HFFc6 (cell line): ENCODE results near the gene MAN1B1. TPM values are rescaled to one million over a fixed set of nuclear protein-coding genes. Genes with fewer than 3 reads are reported as not detected.
"Not testable (repeated sequence)": the region's sequence is repeated elsewhere in the genome, so short reads cannot be mapped to it uniquely, and the experiment has no call there.

ENCODE experiments used
- DNase-seq: peaks from one replicate; pipeline ENCODE4 v3.0.0-alpha.2; 2018
- H3K27ac Mint-ChIP-seq: 2 replicates; pipeline ENCODE4 v1.8.0; 2020; ENCODE audit warnings: mild to moderate bottlenecking, mixed read lengths
- H3K27me3 Mint-ChIP-seq: 2 replicates; pipeline ENCODE4 v1.8.0; 2021; ENCODE audit warnings: mild to moderate bottlenecking, moderate library complexity, mixed read lengths; ENCODE audit not compliant: insufficient read depth
- H3K36me3 Mint-ChIP-seq: 2 replicates; pipeline ENCODE4 v1.8.0; 2021; ENCODE audit warnings: low read depth, mixed read lengths
- H3K4me1 Mint-ChIP-seq: 2 replicates; pipeline ENCODE4 v1.8.0; 2020; ENCODE audit warnings: low read depth, mixed read lengths
- H3K4me3 Mint-ChIP-seq: 2 replicates; pipeline ENCODE4 v1.8.0; 2020; ENCODE audit warnings: mild to moderate bottlenecking, moderate library complexity, mixed read lengths
- H3K9me3 Mint-ChIP-seq: 2 replicates; pipeline ENCODE4 v1.8.0; 2020; ENCODE audit warnings: mild to moderate bottlenecking, mixed read lengths
- CTCF ChIP-seq: fragments of 200-600 bp; sonication (generic); IDR thresholded peaks from 2 replicates; pipeline ENCODE4 v1.5.0; 2021; ENCODE audit warnings: antibody characterized with exemption, mild to moderate bottlenecking
- total RNA-seq, 6 experiments: library from RNA; stranded (reverse); fragmentation: NEBNext Ultra II Directional; extraction: Animal tissue kit (Norgen Biotek cat#: 25700); gene quantifications; 2 replicates in 1 of 6; 3 replicates in 5 of 6; pipeline ENCODE4 v1.2.3, GENCODE V29; 2021

Gene MAN1B1
- total RNA-seq, 6 experiments from 2014 or later, result 70.1 to 90.2 (median 77.6) TPM

GRCh38 chr9:137114613-137115393 is 28.0 kb downstream of the MAN1B1 start, which contains the start of gene DPP7:
Gene DPP7, minus strand, starts transcription at chr9:137114733. Its CDS starts 20 bp downstream, at chr9:137114713.
- H3K27ac Mint-ChIP-seq, result no peak within 1 kb of the TSS
- peak; percentile 21; the same call in 1 of the 2 replicates for TF ChIP-seq CTCF
- DNase-seq, result peak; percentile 12
- no peaks in the 10 kb centered on the region for H3K4me1 Mint-ChIP-seq
- peak within 1 kb of the TSS; percentile 53 for H3K4me3 Mint-ChIP-seq
- H3K36me3 Mint-ChIP-seq, result no peaks in the 10 kb centered on the region
- no peaks in the 10 kb centered on the region for H3K9me3 Mint-ChIP-seq
- H3K27me3 Mint-ChIP-seq, result no peaks in the 10 kb centered on the region; the same call in 1 of the 2 replicates

- Mint-ChIP-seq H3K9me3 (no peaks in the 10 kb centered on the region), H3K27ac (no peak overlapping the region), H3K36me3 (no peaks in the 10 kb centered on the region), H3K4me1 (no peaks in the 10 kb centered on the region), H3K27me3 (no peaks in the 10 kb centered on the region; the same call in 1 of the 2 replicates), H3K4me3 (no peak overlapping the region)
- DNase-seq, result no peak
- TF ChIP-seq CTCF, result peak; percentile 22; the same call in 1 of the 2 replicates
These were observed 28.7 kb downstream of the MAN1B1 start for GRCh38 chr9:137115394-137116026.

- Mint-ChIP-seq H3K27me3 (no peaks in the 10 kb centered on the region; the same call in 1 of the 2 replicates), H3K9me3 (no peaks in the 10 kb centered on the region), H3K4me1 (no peaks in the 10 kb centered on the region), H3K27ac (no peak overlapping the region), H3K4me3 (no peak overlapping the region), H3K36me3 (no peaks in the 10 kb centered on the region)
- TF ChIP-seq CTCF, result no peak
- no peak for DNase-seq
These were observed 29.3 kb downstream of the MAN1B1 start for GRCh38 chr9:137116027-137116507.

GRCh38 chr9:137116728-137117127 is 29.9 kb downstream of the MAN1B1 start:
- no peak for TF ChIP-seq CTCF
- H3K36me3 Mint-ChIP-seq, result no peaks in the 10 kb centered on the region
- H3K27ac Mint-ChIP-seq, result no peak overlapping the region
- H3K4me3 Mint-ChIP-seq, result no peak overlapping the region
- no peaks in the 10 kb centered on the region for H3K9me3 Mint-ChIP-seq
- no peak for DNase-seq
- peaks cover under 1% of the 10 kb centered on the region; the same call in 1 of the 2 replicates for H3K4me1 Mint-ChIP-seq
- H3K27me3 Mint-ChIP-seq, result no peaks in the 10 kb centered on the region; the same call in 1 of the 2 replicates

GRCh38 chr9:137117269-137117731 is 30.5 kb downstream of the MAN1B1 start:
- H3K4me3 Mint-ChIP-seq, result no peak overlapping the region
- no peak overlapping the region for H3K27ac Mint-ChIP-seq
- no peak for DNase-seq
- no peaks in the 10 kb centered on the region for H3K9me3 Mint-ChIP-seq
- H3K36me3 Mint-ChIP-seq, result no peaks in the 10 kb centered on the region
- peaks cover 6% of the 10 kb centered on the region; the same call in 1 of the 2 replicates for H3K4me1 Mint-ChIP-seq
- TF ChIP-seq CTCF, result no peak
- H3K27me3 Mint-ChIP-seq, result no peaks in the 10 kb centered on the region; the same call in 1 of the 2 replicates

- H3K4me1 Mint-ChIP-seq, H3K27me3 Mint-ChIP-seq: not testable (repeated sequence)
These were observed 31.4 kb downstream of the MAN1B1 start for GRCh38 chr9:137118092-137118603.

GRCh38 chr9:137121927-137122795 is 35.4 kb downstream of the MAN1B1 start:
- H3K27me3 Mint-ChIP-seq, H3K27ac Mint-ChIP-seq, DNase-seq, H3K36me3 Mint-ChIP-seq, H3K4me3 Mint-ChIP-seq, H3K9me3 Mint-ChIP-seq: not testable (repeated sequence)
- peaks cover 11% of the 10 kb centered on the region for H3K4me1 Mint-ChIP-seq

More at GRCh38 chr9:137118092-137118603, 31.4 kb downstream of the MAN1B1 start:
- H3K27ac Mint-ChIP-seq, H3K36me3 Mint-ChIP-seq, H3K4me3 Mint-ChIP-seq, DNase-seq, H3K9me3 Mint-ChIP-seq: not testable (repeated sequence)
